AG09319 (cell line): ENCODE measurements around the gene RBM47.

Experiments used
- DNase-seq: peaks from one replicate; pipeline ENCODE4 v3.0.0-alpha.2; 2010; ENCODE audit warnings: low read depth; ENCODE audit errors: extremely low read depth
- CTCF ChIP-seq: IDR thresholded peaks from 2 replicates; pipeline ENCODE4 v1.5.1; 2011; ENCODE audit warnings: low read depth, mild to moderate bottlenecking, inconsistent platforms, low read length, moderate library complexity

The RBM47 gene

GRCh38 chr4:40572692-40573310, 56.9 kb downstream of the RBM47 start:
- no peak for DNase-seq
- no peak for TF ChIP-seq CTCF

- no peak for DNase-seq
- no peak for TF ChIP-seq CTCF
Observed at GRCh38 chr4:40571208-40571607, 58.5 kb downstream of the RBM47 start.

GRCh38 chr4:40570348-40571077, 59.2 kb downstream of the RBM47 start:
- no peak for TF ChIP-seq CTCF
- no peak for DNase-seq

DNA sequence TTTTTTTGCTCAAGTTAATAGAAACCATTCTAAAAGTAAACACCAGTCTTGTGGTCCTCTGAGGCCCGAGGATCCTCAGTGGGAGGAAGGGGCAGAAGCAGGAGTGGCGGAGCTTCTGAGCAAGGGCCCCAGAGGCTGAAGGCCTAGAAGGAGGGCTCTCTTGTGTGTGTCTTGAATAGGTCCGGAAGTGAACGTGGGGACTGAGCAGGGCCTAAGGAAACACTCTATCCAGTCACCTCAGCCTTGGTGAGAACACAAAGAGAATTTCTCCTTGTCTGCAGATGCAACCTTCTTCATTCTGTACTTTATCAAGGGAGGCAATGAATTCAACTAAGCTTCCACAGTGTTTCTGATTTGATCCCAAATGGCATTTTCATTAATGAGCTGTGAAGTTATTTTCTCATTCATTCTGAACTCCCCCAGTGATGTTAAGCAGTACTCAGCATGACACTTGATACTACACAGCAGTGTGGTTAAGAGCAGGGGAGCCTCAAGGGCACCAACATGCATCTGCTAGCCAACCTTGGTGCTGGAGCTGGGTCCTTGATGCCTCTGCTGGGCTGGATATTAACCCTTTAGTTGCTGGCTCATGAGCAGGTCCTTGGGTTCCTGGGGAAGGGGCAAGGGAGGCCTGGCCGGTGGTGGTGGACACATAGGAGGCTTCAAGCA, 64.7 kb downstream of the RBM47 start:
- DNase-seq = no peak
- no peak for TF ChIP-seq CTCF

DNA sequence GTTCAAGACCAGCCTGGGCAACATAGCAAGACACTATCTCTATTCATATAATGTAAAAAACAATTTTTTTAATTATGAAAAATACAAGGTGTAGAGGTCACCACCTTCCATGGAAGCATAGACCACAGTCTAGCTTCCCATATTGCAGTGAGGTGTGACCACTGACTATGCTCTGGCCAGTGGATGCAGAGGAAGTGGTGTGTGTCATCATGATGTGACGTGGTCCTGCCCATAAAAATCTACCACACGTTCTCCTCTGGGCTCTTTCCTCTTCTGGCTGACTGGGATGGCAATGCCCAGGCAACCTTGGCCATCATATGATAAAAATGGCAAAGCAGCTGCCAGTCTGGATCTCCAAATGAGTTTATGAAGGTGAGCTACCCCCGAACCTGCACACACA, 65.7 kb downstream of the RBM47 start:
- DNase-seq = no peak
- no peak for TF ChIP-seq CTCF

GRCh38 chr4:40563401-40563800, 66.3 kb downstream of the RBM47 start:
- no peak for TF ChIP-seq CTCF
- no peak for DNase-seq

DNA sequence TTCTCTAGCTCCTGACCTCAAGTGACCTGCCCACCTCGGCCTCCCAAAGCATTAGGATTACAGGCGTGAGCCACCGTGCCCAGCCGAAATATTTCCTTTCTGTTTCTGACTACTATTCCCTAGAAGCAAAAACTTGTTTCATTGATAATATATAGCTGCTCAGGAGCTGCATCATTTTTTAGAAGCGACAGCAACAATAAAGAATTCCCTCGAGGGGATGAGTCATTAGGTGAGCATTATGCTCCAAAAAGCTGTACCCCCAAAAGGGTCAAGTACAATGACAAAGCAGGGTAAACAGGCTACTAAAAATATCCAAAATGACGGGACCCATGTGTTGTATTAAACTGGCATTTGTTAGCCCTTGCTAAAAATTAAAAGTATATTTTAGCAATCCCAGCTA, 67.0 kb downstream of the RBM47 start:
- no peak for DNase-seq
- TF ChIP-seq CTCF = no peak
